Left kidney (tissue), 2 donors: Measurements from ENCODE around the gene FAM89A. TPM values are rescaled to one million over a fixed set of nuclear protein-coding genes. Genes with fewer than 3 reads are reported as not detected.
A peak's percentile ranks its signal among the peaks of the same experiment; 100 is the strongest.
"Not testable (repeated sequence)": the region's sequence is repeated elsewhere in the genome, so short reads cannot be mapped to it uniquely, and the experiment has no call there.

Source experiments
- DNase-seq: peaks from one replicate; pipeline ENCODE4 v3.0.0-alpha.2; 2013
- polyA plus RNA-seq: library from polyadenylated mRNA; unstranded; fragments of 120-200 nt; gene quantifications from one replicate; pipeline ENCODE4 v1.2.1, GENCODE V29; 2013; ENCODE audit not compliant: insufficient read length

Gene FAM89A
- polyA plus RNA-seq, 1 donor = 15.7 TPM

DNA sequence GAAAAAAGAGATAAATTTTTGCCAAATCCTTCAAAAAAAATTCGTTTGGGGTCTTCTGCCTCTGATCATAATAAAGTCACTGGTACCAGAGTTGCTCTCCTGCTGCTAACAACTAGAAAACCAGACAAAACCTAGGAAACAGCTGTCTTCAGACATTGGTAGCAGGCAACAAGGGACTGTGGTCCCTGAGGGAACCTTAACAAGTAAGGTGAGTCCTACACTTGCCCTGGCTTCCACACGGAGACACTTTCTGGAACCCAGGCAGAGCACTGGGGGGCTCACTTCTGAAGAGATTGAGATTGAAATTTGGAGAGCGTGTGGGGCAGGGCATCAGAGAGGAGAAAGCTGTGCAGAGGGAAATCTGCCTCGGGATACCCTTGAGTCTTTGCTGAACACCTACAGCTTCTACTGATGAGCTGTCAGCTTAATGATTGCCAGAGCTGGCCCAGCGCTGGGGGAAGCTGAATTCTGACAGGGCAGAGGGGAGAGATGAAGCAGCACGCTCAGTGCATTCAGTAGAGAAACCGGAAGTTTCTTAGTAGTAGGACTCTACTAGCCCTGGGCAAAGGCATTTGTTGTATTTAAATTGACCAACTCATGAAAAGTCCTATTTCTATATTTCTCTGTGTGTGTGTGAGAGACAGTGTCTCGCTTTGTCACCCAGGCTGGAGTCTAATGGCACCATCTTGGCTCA is 18.5 kb upstream of the FAM89A start:
- DNase-seq = no peak

DNA sequence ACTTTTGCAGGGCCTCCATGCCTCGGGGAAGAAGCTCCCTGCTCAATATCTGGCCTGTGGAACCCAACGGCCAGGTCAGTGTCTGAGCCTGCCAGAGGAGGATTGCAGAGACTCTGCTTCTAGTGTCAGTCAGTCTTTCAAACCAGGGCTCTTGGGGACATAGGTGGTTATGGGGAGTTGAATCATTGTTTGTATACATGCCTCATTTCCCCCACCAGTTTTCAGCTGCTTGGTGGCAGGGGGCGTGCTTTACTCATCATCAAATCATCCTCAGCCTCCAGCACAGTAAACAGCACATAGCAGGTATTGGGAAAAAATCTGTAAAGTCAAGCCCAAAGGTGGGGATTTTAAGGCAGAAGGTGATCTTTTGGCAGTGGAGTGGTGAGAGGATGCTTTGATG is 17.4 kb upstream of the FAM89A start:
- no peak for DNase-seq

DNA sequence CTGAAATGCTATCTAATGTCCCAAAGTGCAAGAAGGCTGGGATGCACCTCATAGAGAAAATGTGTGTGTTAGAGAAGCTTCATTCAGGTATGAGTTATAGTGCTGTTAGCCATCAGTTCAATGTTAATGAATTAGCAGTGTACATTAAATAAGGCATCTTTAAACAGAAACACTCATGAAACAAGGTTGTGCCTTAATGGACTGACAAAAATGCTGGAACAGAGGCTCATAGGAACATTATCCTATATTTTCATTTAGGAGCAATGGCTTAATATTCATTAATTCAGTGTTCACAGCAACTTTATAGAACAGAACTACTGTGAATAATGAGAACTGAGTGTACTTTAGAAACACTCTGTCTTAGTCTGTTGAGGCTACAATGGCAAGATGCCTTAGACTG is 15.2 kb upstream of the FAM89A start:
- no peak for DNase-seq

DNA sequence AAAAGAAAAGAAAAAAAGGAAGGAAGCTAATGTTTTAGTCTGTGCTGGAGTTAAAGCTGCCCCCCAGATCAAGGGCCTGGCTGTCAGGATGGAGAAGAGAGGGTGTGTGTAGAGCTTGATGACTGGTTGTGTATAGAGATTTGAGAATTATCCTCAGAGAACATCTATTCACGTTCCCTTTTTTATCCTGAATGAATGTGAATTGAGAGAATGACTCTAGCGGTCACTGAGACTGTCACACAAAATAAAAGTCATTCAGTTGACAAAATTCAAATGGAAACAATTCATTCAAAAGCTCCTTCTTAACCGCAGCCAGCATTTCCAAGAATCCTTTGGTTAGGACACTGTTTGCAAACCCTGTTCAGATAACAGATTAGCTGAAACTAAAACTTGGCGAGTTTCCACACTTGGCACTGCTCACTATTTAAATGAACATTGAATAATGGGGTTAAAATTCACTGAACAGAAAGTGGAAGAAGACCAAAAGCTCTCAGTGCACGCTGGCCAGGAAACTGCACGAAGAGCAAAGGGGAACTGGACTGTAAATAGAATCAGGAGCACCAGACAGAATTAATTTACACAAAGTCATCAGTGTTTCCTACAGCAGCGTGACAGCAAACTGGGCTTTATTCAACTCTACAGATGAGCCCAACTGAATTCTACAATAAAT is 13.6 kb upstream of the FAM89A start:
- peak; percentile 46 for DNase-seq

DNA sequence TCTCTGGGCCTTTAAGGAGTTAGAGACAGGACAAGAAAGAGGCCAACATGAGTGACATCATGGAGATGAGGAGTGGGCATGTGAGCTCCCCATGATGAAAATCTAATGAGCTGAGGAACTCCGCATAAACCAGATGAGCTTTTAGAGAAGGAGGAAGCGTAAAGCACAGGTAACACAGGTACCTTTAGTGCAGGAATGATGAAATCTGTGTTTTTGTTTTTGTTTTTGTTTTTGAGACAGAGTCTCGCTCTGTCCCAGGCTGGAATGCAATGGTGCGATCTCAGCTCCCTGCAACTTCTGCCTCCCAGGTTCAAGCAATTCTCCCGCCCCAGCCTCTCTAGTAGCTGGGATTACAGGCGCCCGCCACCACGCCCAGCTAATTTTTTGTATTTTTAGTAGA is 12.7 kb upstream of the FAM89A start:
- no peak for DNase-seq

DNA sequence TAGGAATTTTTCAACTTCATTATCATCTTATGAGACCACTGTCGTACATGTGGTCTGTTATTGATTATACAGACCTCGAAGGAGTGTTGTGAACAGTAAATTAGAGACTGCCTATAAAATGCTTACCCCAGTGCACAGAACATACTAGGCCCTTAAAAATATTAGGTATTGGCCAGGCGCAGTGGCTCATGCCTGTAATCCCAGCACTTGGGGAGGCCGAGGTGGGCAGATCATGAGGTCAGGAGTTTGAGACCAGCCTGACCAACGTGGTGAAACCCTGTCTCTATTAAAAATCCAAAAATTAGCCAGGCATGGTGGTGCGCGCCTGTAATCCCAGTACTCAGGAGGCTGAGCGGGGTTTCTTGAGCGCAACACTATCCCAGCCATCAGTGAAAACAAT is 10.9 kb upstream of the FAM89A start:
- DNase-seq = not testable (repeated sequence)

DNA sequence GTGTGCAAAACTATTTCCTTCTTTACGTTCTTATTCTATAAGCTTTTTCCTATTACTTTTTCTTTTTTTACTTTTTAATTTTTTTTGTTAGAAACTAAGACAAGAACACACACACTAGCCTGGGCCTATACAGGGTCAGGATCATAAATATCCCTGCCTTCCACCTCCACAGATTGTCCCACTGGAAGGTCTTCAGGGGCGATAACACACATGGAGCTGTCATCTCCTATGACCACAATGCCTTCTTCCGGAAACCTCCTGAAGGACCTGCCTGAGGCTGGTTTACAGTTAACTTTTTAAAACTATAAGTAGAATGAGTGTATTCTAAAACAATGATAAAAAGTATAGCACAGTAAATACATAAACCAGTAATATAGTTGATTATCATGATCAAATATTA is 10.3 kb upstream of the FAM89A start:
- no peak for DNase-seq

DNA sequence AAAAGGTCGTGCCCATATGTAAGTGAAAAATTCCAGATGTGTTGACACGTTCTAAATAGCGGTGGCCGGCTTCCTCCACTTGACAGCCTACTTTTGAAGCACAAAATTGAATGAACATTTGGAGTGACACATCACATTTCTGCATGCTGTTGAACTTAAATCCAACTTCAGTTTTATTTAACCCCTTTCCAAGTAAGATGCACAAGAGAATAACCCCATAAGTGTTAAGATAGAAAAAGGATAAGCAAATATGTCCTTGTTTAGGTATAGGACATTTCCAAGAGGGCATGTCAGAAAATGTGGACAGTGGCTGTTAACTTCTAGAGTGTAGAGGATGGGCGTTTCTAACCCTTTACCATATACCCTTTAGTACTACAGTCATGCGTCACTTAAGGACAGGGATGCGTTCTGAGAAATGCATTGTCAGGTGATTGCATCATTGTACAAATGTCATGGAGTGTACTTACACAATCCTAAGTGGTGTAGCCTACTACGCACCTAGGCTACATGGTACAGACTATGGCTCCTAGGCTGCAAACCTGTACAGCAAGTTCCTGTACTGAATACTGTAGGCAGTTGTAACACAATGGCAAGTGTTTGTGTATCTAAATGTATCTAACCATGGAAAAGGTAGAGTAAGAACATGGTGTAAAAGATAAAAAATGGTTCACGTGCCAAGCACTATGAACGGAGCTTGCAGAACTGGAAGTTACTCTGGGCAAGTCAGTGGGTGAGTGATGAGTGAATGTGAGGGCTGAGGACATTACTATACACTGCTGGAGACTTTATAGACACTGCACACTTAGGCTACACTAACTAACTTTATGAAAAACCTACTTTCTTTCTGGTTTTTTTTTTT is 9.3 kb upstream of the FAM89A start:
- DNase-seq = no peak

DNA sequence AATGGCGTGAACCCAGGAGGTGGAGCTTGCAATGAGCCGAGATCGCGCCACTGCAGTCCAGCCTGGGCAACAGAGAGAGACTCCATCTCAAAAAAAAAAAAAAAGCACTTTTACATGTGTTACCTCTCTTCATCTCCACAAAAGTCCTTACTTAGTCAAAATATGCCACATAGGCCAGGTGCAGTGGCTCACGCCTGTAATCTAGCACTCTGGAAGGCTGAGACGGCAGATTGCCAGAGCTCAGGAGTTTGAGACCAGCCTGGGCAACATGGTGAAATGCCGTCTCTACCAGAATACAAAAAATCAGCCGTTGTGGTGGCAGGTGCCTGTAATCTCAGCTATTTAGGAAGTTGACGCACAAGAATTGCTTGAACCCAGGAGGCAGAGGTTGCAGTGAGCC is 8.4 kb upstream of the FAM89A start:
- not testable (repeated sequence) for DNase-seq

DNA sequence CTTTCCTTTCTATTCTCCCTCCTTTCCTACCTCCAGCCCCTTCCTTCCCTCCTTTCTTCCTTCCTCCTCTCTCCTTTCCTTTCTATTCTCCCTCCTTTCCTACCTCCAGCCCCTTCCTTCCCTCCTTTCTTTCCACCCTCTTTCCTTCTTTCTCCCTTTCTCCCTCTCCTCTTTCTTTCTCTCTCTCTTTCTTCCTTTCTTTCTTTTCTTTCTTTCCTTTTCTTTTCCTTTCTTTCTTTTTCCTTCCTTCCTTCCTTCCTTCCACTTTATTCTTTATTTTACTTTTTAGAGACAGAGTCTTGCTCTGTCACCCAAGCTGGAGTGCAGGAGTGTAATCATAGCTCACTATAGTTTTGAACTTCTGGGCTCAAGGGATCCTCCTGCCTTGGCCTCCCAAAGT is 7.5 kb upstream of the FAM89A start:
- not testable (repeated sequence) for DNase-seq

DNA sequence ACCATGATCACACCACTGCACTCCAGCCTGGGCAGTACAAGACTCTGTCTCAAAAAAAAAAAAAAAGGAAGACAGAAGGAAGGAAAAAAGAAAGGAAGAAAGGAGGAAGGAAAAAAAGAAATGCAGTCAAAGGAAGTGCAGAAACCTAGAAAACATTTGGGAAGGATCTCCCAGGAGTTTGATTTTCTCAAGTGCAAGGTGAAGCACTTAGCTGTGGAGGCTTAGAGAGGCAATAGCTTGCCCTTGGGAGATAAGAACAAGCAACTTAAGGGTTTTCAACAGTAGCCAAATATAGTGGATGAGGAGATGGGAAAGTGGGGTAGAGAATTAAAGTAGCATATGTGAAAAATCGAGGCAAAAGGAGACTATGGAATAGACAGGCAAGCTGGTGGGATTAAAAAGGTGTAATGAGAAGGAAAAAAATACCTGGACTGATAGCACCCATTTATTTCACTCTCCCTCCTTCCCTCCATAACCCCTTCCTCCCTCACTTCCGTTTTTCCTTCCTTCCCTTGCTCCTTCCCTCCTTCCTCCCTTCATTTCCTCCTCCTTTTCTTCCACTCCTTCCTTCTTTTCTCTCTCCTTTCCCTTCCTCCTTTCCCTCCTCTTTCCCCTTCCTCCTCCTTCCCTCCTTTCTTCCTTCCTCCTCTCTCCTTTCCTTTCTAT is 6.8 kb upstream of the FAM89A start:
- no peak for DNase-seq

DNA sequence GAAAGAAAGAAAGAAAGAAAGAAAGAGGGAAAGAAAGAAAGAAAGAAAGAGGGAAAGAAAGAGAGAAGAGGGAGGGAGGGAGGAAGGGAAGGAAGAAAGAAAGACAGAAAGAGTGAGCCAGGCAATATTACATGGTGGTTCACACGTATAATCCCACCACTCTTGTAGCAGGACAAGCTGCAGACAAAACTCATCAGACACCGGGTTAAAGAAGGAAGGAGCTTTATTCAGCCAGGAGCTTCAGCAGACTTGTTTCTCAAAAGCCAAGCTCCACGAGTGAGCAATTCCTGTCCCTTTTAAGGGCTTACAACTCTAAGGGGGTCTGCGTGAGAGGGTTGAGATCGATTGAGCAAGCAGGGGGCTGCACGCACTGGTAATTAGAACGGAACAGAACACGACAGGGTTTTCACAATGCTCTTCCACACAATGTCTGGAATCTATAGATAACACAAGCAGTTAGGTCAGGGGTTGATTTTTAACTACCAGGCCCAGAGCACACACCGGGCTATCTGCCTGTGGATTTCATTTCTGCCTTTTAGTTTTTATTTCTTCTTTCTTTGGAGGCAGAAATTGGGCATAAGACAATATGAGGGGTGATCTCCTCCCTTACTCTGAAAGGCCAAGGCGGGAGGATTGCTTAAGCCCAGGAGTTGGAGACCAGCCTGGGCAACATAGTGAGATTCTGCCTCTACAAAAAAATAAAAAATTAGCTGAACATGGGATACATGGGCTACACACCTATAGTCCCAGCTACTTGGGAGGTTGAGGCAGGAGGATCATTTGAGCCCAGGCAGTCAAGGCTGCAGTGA is 6.1 kb upstream of the FAM89A start:
- DNase-seq = not testable (repeated sequence)

DNA sequence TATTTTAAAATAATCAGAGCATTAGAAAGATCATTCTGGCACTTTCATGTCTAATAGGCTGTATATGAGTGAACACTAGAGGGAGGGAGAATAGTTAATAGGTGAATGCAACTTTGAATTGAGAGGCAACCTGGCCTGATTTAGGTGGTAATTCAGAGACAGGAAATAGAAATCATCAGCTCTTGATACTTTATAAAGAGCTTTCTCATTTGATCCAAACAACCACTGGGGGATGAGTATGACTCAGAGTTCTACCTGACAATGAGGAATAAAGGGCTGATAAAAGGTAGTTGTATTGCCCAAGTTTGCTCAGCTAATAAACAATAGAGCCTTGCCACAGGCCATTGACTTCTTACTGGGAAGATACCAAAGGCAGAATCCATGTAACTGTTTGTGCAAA is 5.2 kb upstream of the FAM89A start:
- no peak for DNase-seq

DNA sequence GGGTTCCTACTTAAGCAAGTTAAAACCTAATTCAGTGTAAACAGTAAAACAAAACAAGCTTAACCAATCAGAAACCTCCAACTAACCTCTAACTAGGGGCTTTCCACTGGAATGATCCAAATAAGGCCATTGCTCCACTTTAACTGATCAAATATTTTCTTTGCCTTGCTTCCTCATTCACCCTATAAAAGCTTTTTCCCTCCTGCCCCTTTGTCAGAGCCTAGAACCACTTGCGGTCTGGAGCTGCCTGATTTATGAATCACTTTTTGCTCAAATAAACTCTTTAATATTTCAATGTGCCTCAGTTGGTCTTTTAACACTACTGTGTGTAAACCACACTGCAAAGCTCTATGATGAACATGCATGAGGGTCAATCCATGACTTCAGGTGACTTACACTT is 4.5 kb upstream of the FAM89A start:
- no peak for DNase-seq

DNA sequence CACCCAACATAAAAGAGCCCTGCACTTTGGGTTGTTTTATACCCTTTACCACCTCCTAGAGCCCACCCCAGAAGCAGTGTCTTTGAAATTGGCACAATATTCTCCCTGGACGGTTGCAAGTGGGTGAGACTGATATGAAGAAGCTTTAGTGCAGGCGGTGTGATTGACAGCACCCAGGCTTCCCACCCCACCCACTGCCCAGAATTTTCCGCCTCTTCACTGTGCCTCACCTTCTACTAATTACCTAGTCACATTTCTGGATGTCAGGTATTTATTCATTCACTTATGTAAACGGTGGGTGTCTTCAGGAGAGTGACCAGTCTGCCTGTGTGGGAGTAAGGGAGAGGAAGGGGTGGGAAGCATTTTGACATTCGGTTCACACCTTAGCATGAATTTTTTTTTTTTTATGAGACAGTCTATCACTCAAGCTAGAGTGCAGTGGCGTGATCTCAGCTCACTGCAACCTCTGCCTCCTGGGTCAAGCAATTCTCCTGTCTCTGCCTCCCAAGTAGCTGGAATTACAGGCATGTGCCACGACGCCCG is 1.7 kb upstream of the FAM89A start:
- DNase-seq = no peak

DNA sequence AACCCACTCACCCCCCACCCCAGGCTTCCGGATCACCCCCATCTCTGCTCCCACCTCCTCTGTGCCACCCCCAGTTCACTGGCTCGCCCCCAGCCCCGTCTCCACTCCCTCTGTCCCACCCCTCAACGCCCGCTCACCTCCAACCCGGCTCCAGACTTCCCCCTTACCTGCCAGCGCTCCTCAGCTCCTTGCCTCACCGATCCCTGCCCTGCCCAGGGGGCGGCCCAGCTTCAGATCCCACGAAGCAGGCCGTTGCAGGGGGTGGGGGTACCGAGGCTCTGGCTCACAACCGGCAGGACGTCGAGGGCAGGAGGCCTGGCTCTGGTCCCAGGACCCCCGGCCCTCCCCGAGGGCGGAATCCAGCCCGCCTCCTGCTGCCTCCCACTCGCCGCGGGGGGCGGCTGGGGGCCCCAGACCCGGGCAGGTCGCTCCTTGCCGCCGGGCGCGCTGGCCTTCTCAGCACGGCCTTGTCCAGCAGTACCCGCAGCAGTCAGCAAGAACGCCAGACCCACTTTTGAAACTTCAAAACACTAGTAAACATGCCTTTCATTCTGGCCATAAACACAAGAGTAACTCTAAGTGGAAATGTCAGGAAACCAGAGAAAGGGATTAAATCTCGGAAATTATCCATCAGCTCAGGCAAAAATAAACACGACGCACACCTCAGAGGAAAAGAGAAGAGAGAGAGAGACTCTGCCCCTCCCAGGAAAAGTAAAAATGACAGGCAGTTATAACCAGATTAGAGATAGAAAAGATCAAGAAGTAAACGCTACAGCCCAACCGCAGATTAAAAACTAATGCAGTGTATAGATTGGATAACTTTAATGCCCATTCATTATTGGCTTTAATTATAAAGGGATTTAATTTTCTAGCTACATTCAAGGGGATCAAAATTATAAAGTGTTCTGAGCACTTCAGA is 1.0 kb upstream of the FAM89A start:
- DNase-seq = peak; percentile 34

DNA sequence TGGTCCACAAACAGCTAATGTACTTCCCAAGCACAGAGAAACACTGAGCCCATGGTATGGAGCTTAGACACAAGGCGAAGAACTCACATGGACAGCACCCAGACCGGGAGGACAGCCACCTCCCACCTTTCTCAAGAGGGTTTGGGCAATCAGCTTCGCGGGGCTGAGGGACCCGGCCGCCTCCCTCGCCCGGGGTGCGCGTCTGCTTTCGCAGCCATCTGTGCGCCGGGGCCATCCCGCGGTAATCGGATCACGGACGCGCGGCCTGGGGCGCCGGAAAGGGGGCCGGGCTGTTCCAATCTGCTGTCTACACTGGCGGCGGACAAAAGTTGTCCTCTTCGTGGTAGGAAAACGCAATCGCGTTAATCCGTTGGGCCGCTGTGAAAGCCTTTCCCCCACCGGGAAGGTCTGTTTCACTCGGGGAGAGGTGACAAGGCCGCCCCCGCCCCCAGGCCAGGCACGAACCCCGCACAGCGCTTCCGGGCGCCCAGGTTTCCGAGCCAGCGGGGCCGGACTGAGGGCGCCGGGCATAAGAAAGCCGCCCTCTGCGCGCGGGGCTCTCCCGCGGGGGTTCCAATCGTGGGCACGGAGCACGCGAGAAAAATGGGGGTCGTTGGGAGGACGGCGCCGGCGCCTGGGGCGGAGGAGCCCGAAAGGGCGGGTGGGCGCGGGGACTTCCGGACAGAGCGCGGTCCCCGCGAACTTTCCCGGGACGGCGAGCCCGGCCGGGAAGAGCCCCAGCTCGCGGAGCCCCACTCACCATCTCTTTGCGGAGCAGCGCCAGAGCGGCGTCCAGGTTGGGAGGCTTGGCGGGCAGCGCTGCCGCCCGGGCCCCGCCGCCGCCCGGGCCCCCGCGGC is 664 bp downstream of the FAM89A start:
- peak; percentile 34 for DNase-seq

DNA sequence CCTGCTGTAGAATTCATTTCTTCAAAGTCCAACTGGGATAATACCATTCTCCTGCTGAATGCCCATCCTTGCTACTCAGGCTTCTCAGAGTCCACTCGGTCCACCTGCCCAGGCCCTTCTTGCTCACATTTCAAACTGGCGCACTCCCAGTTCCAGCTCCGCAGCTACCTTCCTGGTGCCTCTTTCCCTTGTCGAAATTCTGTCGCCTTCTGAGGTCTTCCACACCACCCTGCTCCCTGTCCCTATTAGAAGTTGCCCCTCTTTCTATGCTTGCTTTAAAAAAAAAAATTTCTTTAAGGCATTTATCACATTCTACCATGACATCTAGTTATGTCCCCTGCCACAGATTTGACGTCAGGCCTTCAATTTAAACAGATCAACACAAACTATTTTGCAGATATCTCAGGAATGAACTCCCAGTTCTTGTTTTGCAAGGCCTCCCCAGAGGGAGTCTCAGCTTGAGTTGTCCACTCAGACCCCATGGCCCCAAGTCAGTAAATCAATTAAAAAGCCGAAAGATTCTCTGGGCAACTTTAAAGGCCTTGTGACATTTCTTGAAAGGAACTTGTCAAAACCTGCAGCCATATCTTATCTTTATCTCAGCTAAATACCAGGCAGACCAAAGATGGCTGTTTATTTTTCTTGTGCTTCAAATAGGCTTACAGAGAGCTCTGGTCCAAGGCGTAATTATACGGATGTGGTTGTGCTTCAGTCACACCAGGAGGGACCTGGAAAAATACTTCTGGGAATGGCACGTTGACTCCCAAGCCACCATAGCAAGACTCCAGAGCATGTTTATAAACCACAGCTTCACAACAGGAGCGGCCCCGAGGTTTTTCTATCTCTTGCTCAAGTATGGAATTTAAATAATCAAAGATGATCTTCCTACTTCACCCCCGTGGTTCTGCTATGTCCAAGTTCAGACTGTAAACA is 2.2 kb downstream of the FAM89A start:
- no peak for DNase-seq
